ENCODE results near the gene HPSE. TPM values are rescaled to one million over a fixed set of nuclear protein-coding genes. Genes with fewer than 3 reads are reported as not detected.
A peak's percentile ranks its signal among the peaks of the same experiment; 100 is the strongest.

Gene HPSE
- total RNA-seq (2014; rRNA removed; shearing (Covaris generic)) = 4.0 and 6.0 TPM in 2 replicates
- polyA plus RNA-seq (2015; cell fraction: cytosol; rRNA removed) = 6.9 and 8.2 TPM in 2 replicates
- polyA plus RNA-seq (2015; cell fraction: nucleus; rRNA removed) = 9.9 and 10.9 TPM in 2 replicates

- DNase-seq (ENCODE audit: low read depth) = peak; percentile 91
Observed at GRCh38 chr4:83334425-83335241, at the start of gene HPSE. HPSE (minus strand) TSS chr4:83334848; CDS start chr4:83334782, 66 bp downstream.

DNA sequence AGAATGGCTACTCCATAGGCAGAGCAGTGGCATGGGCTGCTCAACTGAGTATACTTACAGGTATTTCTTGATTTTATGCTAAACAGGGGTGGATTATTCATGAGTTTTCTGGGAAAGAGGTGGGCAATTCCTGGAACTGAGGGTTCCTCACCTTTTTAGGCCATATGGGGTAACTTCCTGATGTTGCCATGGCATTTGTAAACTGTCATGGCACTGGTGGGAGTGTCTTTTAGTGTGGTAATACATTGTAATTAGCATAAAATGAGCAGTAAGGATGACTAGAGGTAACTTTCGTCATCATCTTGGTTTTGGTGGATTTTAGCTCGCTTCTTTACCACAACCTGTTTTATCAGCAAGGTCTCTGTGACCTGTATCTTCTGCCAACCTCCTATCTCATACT, 48.2 kb upstream of the HPSE start:
- no peak for DNase-seq (ENCODE audit: low read depth)

DNA sequence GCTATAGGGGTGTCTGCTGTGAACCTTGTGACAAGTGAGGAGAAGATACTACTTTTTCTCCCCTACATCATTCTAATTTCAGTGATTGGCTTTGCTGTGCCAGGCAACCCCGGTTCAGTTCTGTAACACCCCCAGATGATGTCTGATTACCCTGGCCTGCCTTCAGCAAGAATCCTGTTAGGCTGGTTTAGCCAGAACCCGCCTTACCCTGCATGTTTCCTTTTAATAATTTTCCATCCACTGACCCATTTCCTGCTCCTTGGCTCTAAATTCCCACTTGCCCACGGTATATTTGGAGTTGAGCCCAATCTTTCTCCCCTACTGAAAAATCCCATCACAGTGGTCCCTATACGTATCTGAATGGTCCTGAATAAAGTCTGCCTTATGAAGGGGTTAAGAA, 46.5 kb upstream of the HPSE start:
- no peak for DNase-seq (ENCODE audit: low read depth)

GRCh38 chr4:83378419-83378818, 43.8 kb upstream of the HPSE start:
- peak; percentile 28 for DNase-seq (ENCODE audit: low read depth)

GRCh38 chr4:83372931-83373330, 38.3 kb upstream of the HPSE start:
- DNase-seq (ENCODE audit: low read depth) = no peak

DNA sequence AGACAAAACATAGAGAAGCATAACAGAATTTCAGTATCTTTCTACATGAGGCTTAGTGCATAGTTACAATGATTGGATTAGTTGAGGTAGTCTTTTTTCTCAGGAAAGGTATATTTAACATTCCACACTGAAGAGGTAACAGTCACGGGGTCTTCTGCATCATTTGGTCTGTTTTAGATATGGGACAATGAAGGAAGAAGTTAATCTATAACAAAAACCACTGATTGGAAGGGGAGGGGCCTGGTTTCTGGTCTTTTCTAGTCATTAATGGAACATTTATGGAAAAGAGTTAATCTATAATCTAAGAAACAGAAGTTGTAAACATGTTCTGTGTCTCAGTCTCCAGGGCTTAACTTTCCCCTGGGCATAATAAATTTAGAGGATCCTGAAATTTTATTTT, 37.3 kb upstream of the HPSE start:
- no peak for DNase-seq (ENCODE audit: low read depth)

- DNase-seq (ENCODE audit: low read depth) = no peak
Observed at GRCh38 chr4:83371235-83371634, 36.6 kb upstream of the HPSE start.

DNA sequence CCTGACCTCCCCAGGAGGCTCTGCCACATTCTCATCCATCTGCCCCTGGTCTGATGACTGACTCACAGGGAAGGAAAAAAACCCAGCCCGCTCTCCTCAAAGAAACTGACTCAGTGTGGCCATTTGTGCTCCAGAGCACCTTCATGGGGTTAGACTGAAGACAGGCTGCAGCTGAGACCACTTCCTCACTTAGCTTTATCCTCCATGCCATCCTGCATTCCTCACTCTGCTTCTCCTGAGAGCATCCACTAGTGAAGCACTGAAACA, 35.9 kb upstream of the HPSE start:
- peak; percentile 59 for DNase-seq (ENCODE audit: low read depth)

DNA sequence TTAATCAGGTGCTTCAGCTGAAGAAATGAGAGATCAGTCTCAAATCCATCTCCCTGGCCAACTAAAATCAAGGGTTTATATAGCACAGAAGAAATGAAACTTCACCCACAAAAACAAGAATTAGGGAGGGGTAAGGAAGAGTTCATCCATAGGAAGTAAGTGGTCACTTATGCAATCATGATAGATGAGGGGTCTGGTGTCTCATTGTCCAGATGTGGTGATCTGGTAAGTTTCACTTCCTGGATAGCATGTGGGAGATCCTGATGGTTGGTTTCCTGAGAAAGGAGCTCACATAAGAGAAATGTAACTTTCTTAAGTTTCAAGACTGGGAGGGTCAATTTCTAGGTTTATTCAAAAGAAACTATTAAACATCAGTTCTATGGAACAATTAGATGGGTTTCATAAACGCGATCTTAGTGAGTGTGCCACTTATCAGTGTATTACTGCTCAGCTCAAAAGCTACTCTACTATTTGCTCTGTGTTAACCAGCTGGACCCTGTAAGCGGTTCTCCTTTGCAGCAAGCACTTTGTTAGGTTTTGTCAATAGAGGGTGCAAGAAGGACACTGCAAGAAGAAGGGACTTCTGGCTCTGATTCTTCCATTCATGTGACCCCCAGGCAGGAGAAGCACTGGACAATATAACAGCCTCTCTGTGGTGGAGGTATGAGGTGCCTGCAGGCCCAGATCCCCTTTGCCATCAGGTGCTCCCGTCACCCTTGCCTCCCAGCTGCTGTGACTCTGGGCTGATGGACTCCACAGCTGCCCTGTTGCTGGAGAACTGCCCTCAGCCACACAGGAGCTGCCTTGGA, 35.4 kb upstream of the HPSE start:
- DNase-seq (ENCODE audit: low read depth) = peak; percentile 57

DNA sequence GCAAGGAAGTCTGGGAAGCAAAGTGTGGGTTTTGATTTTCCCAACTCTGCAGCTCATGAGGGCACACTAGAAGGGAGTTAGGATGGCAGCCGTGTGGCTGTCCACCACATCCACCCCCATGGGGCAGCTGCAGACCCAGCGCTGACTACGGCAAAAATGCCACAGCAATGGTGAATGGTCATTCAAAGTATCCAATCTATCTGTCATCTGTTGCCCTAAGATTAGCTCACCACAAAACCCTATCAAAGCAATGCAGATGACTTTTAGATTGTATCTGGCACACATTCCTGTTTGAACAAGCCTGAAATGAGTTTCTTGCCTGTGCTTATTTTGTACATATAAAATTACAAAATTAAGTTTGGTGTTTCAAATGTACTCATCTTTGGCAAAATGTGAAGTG, 29.7 kb upstream of the HPSE start:
- DNase-seq (ENCODE audit: low read depth) = no peak

GRCh38 chr4:83362492-83363329, 28.1 kb upstream of the HPSE start:
- DNase-seq (ENCODE audit: low read depth) = peak; percentile 50

GRCh38 chr4:83361416-83362103, 26.9 kb upstream of the HPSE start:
- no peak for DNase-seq (ENCODE audit: low read depth)

DNA sequence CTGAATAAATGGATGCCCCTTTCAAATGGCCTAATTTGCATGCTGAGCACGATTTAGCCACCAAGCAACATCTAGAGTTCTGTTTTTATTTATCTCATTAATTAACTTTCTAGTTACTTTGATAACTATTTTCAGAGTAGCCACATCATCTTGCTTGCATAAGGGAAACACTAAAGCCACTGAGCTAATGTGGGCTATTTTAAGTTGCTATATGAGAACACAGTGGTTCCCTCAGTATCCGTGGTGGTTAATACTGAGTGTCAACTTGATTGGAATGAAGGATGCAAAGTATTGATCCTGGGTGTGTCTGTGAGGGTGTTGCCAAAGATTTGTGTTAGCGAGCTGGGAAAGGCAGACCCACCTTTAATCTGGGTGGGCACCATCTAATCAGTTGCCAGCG, 25.4 kb upstream of the HPSE start:
- DNase-seq (ENCODE audit: low read depth) = no peak

DNA sequence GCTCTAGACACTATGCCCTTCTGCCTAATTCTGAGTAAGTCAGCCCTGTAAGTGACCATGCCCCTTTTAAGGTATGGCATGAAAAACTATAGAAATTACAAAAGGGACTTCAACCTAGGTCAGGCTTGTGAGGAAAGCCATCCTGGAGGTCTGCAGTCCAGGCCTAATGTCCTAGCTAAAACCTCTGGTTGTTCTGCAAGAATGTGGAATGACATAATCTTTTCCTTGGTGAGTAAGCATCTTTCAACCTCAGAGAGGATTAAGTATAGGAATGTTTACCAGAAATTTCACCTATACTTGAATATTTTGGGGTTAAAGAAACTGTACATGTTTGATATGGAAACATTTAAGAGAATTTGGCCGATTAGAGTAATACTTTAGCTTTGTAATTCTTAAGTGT, 23.8 kb upstream of the HPSE start:
- peak; percentile 79 for DNase-seq (ENCODE audit: low read depth)

GRCh38 chr4:83356899-83357661, 22.4 kb upstream of the HPSE start:
- peak; percentile 91 for DNase-seq (ENCODE audit: low read depth)

GRCh38 chr4:83353516-83353915, 18.9 kb upstream of the HPSE start:
- no peak for DNase-seq (ENCODE audit: low read depth)

DNA sequence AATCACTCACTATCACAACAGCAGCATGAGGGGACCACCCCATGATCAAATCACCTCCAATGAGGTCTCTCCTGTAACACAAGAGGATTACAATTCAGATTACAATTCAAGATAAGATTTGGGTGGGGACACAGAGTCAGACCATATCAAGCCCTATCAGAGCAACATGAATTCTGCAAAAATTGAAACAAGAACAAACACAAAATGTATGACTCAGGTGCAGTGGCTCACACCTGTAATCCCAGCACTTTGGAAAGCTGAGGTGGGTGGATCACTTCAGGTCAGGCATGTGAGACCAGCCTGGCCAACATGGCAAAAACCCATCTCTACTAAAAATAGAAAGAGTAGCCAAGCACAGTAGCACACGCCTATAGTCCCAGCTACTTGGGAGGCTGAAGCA, 13.4 kb upstream of the HPSE start:
- no peak for DNase-seq (ENCODE audit: low read depth)

- DNase-seq (ENCODE audit: low read depth) = no peak
Observed at GRCh38 chr4:83342476-83342875, 7.8 kb upstream of the HPSE start.

- no peak for DNase-seq (ENCODE audit: low read depth)
Observed at GRCh38 chr4:83340692-83341343, 6.2 kb upstream of the HPSE start.

GRCh38 chr4:83339573-83339972, 4.9 kb upstream of the HPSE start:
- no peak for DNase-seq (ENCODE audit: low read depth)
